ENCODE data around the gene NPSR1.

DNA sequence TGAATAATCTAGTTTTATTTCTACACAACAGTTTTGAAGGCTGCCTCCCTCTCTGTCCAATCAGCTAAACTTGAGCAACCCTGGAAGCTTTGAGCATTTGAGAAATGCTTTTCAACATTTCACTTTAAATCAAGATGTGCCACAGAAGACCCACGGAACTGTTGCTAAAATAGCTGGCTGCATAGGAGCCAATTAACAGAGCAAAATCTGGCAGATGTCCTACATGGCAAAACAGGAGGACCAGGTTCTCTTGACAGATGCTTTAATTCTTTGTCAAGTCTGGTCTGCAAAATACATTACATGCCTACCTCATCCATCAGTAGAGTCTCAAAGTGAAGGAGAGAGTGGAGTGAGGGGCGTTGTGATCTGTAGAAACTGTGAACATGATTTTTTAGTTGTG lies 193.4 kb downstream of the NPSR1 start:
- TF ChIP-seq, protein P1, sequence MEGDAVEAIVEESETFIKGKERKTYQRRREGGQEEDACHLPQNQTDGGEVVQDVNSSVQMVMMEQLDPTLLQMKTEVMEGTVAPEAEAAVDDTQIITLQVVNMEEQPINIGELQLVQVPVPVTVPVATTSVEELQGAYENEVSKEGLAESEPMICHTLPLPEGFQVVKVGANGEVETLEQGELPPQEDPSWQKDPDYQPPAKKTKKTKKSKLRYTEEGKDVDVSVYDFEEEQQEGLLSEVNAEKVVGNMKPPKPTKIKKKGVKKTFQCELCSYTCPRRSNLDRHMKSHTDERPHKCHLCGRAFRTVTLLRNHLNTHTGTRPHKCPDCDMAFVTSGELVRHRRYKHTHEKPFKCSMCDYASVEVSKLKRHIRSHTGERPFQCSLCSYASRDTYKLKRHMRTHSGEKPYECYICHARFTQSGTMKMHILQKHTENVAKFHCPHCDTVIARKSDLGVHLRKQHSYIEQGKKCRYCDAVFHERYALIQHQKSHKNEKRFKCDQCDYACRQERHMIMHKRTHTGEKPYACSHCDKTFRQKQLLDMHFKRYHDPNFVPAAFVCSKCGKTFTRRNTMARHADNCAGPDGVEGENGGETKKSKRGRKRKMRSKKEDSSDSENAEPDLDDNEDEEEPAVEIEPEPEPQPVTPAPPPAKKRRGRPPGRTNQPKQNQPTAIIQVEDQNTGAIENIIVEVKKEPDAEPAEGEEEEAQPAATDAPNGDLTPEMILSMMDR (IDR thresholded peaks at IDR 0.05), result no peak
- no peak for TF ChIP-seq POLR2A (IDR thresholded peaks at IDR 0.05)
- no peak for TF ChIP-seq EP300 (IDR thresholded peaks at IDR 0.05)

Measured in sigmoid colon (tissue), 4 donors.